Gastroesophageal sphincter (tissue), 3 donors: ENCODE results near the gene ELAVL4.

Experiments used
- POLR2AphosphoS5 ChIP-seq: sonication (generic); formaldehyde crosslinking; IDR thresholded peaks from one replicate; pipeline ENCODE4 v1.6.1; 2017; ENCODE audit warnings: antibody characterized with exemption
- TF ChIP-seq, protein P1 (sequence below), 4 experiments: fragments of 200-600 bp in 2 of 4; fragments of 450-650 bp in 2 of 4; sonication (generic) in 1 of 4; IDR thresholded peaks; one replicate each; pipeline ENCODE4 v1.5.1; 2017 to 2019; ENCODE audit warnings: antibody characterized with exemption in 4 of 4, mild to moderate bottlenecking in 2 of 4, moderate library complexity in 2 of 4

DNA sequence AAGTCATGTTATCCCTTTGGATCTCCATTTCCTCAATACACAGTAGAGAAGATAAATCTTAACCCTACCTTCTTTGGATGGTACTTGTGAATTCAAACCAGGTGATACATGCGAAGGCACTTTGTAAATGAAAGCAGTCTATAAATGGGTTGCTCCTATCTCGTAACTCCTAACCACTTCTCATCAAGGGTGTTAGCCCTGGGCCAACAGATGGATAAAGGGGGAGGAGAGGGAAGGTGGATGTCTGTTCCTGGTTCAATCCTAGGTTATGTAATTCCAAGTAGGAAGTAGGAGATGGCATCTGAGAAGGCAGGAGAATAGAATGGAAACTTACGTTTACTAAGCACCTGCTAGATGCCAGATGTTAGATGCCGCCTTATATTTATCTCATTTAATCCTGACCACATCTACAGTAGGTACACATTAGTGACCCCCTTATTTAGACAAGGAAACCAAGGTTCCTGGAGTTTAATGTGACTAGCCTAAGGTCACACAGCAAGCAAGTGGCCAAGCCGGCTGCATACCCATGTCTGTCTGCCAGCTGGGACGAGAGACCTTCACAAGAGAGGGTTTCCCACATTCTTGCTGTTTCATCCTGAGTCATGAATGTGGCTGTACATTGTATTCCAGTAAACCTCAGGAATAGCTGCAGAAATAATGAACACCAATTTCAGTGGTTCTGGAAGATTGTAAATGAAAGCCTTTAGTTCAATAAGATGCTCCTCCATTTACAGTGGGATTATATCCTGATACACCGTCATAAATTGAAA is 47.7 kb downstream of the ELAVL4 start:
- TF ChIP-seq, protein P1, sequence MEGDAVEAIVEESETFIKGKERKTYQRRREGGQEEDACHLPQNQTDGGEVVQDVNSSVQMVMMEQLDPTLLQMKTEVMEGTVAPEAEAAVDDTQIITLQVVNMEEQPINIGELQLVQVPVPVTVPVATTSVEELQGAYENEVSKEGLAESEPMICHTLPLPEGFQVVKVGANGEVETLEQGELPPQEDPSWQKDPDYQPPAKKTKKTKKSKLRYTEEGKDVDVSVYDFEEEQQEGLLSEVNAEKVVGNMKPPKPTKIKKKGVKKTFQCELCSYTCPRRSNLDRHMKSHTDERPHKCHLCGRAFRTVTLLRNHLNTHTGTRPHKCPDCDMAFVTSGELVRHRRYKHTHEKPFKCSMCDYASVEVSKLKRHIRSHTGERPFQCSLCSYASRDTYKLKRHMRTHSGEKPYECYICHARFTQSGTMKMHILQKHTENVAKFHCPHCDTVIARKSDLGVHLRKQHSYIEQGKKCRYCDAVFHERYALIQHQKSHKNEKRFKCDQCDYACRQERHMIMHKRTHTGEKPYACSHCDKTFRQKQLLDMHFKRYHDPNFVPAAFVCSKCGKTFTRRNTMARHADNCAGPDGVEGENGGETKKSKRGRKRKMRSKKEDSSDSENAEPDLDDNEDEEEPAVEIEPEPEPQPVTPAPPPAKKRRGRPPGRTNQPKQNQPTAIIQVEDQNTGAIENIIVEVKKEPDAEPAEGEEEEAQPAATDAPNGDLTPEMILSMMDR (IDR thresholded peaks at IDR 0.05): no peak
- TF ChIP-seq POLR2AphosphoS5: no peak
